HG03571 (cell line): ENCODE results near the gene PPP1R14D.

Experiments
- ATAC-seq: cut with Tn5 transposase; IDR thresholded peaks from one replicate; pipeline ENCODE4 v1.9.1; 2021; ENCODE audit not compliant: unreplicated experiment

The PPP1R14D gene

GRCh38 chr15:40823572-40824343, 4.8 kb downstream of the PPP1R14D start:
- no peak for ATAC-seq

DNA sequence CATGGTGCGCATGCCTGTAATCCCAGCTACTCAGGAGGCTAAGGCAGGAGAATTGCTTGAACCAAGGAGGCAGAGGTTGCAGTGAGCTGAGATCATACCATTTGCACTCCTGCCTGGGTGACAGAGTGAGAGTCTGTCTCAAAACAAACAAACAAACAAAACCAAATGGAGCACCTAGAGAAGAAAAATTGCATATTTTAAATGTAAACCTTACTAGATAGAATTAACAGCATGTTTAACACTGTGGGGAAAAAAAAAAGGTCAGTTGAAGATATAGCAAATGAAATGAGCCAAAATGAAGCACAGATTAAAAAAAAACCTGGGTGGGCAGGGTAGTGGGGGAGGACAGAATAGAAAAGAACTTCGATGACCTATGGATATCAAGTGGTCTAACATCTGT, 7.3 kb downstream of the PPP1R14D start:
- ATAC-seq = no peak

- ATAC-seq = no peak
These were observed 9.5 kb downstream of the PPP1R14D start for GRCh38 chr15:40819048-40819447.

DNA sequence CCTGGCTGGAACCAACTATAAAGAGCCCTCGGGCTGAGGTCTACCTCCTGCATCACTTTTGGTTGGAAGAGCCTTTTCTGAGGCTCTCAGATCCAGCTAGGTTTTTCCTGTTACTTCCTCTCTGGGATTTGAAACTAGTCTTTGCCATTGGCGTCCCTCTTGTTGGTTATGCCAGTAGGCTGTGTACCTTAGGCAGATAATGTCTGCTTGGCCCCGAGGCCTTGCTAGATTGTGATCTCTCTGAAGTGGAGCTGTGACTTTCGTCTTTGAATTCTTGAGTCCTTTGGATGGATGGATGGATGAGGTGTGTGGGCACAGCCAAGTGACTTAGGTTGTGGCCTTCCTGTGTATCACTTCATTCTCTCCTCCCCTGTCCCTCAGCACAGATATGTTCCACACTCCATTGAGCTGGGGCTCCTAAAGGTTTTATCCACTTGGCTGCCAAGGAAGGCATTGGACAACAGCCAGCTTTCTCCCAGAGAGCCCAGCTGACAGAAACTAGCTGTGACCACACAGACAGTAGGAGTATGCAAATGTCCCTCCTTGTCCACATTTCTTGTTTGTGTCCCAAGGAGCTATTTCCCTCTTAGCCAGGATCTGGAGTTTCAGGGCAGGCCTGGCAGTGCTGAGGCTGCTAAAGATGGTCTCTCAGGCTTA, 13.3 kb downstream of the PPP1R14D start:
- ATAC-seq = no peak

DNA sequence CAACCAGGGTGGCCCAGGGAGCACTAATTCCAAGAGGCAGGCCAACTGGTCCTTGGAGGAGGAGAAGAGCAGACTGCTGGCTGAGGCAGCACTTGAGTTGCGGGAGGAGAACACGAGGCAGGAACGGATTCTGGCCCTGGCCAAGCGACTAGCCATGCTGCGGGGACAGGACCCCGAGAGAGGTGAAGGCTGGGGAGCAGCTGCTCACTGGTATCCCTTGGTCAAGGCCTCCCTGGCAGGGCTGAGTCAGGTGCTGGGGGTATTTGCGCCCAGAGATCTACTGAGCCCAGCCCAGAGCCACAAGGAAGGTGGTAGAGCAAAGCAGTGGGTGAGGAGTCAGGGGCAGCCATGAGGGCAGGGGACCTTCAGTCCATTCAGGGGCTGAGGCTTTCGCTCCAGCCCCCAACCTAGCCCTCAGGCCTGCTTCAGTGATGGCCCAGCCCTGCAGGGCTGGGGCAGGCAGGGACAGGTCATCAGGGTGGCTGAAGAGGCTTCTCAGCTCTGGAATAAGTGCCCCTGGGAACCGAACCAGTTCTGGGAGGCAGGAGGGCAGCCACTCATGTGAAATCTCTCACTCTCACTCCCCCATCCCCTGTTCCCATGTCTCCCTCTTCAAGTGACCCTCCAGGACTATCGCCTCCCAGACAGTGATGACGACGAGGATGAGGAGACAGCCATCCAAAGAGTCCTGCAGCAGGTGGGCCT, 15.6 kb downstream of the PPP1R14D start:
- no peak for ATAC-seq

- ATAC-seq = no peak
These were observed 19.6 kb downstream of the PPP1R14D start for GRCh38 chr15:40808861-40809450.

DNA sequence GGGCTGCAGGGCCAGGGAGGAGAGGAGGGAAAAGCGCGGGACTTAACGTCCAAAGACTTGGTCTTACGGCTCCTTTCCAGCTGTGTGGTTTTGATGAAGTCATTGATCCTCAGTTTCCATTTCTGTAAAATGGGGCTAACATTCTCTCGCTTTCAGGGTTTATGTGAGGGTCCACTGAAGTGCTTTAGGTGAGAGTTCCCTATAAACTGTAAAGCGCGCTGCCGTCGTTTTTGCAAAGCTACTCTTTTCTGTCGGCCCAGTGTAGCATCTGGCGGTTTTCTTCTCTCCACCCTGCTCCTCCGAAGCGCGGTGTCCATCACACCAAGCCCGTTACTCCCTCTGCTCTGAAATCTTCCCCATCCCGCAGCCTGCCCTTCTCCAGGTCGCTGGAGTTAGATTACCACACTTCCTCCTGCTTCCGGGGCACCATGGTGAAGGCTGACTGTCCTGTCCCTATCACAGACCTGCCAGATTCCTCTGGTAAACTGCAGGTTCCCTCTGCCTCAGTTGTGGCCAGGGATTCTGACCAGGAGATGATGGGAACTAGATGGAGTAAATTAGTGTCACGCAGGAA, 20.5 kb downstream of the PPP1R14D start:
- ATAC-seq = no peak

- ATAC-seq = peak; percentile 82
These were observed 21.2 kb downstream of the PPP1R14D start, which contains the start of the genes DNAJC17 and ZFYVE19 for GRCh38 chr15:40807028-40807887. DNAJC17 (minus strand) TSS chr15:40807473; CDS start chr15:40807446, 27 bp downstream. ZFYVE19 (plus strand) TSS chr15:40807089; CDS start chr15:40807590, 501 bp downstream.

DNA sequence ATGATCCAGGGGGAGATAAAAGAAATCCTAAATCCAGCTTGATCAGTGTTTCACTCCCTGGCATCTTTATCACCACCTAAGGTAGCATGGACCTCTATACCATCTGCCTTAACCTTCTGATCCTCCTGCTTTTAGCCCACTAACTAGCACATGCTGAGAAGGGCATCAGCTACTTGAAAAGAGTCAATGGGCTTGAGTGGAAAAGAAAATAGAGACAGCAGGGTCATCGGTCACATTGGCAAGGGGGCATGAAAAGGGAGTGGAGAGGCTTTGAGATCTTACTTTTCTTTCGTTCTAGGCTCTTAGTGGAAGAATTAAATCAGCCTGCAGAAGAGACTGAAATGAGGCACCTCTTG, 21.9 kb downstream of the PPP1R14D start:
- no peak for ATAC-seq

DNA sequence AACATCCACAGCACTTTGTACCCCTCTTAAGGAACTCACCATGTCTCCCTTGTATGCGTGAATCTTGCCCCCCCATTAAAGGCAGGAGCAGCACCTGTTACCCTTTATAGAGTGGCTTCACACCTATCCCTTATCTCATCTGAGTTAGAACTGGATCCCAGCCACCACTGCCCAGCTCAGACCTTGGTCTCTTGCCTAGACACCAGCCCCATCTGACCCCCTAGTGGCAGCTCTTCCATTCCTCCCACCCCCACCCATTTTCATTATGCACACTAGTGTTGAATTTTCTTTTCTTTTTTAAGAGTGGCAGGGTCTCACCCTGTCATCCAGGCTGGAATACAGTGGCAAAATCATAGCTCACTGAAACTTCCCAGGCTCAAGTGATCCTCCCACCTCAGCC, 24.8 kb downstream of the PPP1R14D start:
- no peak for ATAC-seq

GRCh38 chr15:40803076-40803475, 25.4 kb downstream of the PPP1R14D start:
- ATAC-seq = no peak

DNA sequence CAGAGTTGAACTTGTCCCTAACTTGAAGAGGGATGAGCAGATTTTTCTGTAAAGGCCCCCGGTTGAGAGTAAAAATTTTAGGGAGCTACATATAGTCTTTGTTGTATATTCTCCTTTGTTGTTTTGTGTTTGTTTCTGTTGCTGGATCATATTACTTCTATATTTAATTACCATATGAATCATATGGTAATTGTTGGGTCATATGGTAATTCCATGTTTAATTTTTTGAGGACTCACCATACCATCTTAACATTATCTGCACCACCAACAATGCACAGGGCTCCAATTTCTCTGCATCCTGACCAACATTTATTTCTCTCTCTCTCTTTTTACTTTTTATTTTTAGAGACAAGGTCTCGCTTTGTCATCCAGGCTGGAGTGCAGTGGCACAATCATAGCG, 29.0 kb downstream of the PPP1R14D start:
- ATAC-seq = no peak

- no peak for ATAC-seq
These were observed 32.0 kb downstream of the PPP1R14D start for GRCh38 chr15:40796512-40796911.

DNA sequence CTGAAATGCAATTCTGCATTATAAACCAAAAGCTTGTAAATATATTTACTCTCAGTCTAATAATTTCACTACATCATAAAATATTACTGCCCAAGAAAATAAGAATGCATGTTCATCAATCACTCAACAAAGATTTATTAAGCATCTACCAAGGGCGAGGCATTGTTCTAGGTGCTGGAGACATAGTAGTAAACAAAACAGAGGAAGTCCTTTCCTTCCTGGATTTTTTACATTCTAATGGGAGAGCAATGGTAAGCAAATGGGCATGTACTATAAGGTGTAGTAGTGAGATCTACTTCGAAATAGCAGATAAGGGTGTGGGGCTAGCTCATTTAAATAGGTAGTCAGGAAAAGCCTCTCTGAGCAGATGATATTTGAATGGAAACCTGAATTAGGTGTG, 32.5 kb downstream of the PPP1R14D start:
- ATAC-seq = no peak

DNA sequence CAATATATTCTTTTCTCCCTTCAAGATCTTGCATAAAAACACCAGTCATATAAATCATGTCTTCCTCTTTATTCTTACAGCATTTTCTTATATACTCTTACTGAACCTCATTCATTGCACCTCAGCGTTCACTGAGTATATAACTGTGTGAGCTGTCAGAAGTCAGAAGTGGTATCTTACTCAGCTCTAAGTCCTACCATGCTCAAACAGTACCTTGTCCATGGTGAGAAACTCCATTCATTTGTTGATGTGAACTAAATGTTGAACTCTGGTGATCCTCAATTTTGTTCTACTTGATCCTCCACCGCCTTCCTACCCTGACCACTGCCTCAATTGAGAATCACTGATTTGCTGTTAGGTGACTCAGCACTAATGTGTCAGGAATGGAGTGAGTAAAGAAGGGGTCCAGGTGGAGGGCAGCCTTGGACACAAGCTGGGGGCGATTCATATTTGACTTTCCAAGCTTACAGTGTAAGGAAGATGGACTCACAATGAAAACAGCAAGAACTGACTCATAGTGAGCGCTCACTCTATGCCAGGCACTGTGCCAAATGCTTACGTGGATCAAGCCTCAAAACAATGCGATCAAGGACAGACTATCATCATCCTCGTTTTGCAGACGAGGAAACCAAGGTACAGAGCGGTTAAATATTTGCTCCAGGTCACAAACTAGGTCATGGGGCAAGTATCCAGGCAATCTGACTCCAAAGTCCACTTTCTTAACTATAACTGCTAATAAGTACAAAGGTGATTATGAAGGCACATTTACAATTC, 35.1 kb downstream of the PPP1R14D start:
- no peak for ATAC-seq

- ATAC-seq = no peak
These were observed 36.1 kb downstream of the PPP1R14D start for GRCh38 chr15:40792394-40792793.

- no peak for ATAC-seq
These were observed 37.8 kb downstream of the PPP1R14D start for GRCh38 chr15:40790718-40791117.

DNA sequence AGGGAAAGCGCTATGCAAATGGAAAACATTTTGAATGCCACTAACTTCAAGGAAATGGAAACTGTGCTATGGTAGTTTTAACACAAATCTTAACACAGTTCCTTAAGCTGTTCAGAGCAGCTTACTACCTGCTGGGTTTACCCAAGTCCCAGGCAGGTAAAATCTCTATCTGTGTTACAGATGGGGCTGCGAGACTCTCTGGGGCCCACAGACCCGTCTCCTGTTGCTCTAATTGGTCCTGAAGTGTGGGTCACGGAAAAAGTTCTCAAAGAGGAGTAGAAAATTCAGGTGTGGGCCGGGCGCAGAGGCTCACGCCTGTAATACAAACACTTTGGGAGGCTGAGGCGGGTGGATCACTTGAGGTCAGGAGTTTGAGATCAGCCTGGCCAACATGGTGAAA, 38.5 kb downstream of the PPP1R14D start:
- no peak for ATAC-seq

GRCh38 chr15:40789119-40789518, 39.4 kb downstream of the PPP1R14D start:
- no peak for ATAC-seq
